ENCODE measurements around the gene KRT76.

- TF ChIP-seq REST (IDR thresholded peaks at IDR 0.05; ENCODE audit: insufficient replicate concordance, low read depth) (no peak), GABPA (IDR thresholded peaks at IDR 0.05; ENCODE audit: low read depth) (no peak), CTCF (IDR thresholded peaks at IDR 0.05; ENCODE audit: insufficient read depth, low read length) (no peak), POLR2AphosphoS5 (IDR thresholded peaks at IDR 0.05; ENCODE audit: low read depth) (no peak)
These were observed 43.4 kb upstream of the KRT76 start for GRCh38 chr12:52820521-52820920.

All from HL-60 (cell line).